Amniotic epithelial cell (primary cell): ENCODE data around the gene PRUNE2.

Experiments used
- DNase-seq: peaks from one replicate; pipeline ENCODE4 v3.0.0-alpha.2; 2010; ENCODE audit warnings: low read depth

Gene PRUNE2

GRCh38 chr9:76732341-76732958 lies 173.5 kb downstream of the PRUNE2 start:
- peak; percentile 20 for DNase-seq

GRCh38 chr9:76730801-76731200 lies 175.1 kb downstream of the PRUNE2 start:
- DNase-seq = peak; percentile 30

- DNase-seq = no peak
Observed at GRCh38 chr9:76729980-76730737, 175.8 kb downstream of the PRUNE2 start.

- DNase-seq = no peak
Observed at GRCh38 chr9:76729116-76729515, 176.8 kb downstream of the PRUNE2 start.

- DNase-seq = no peak
Observed at GRCh38 chr9:76725885-76726284, 180.0 kb downstream of the PRUNE2 start.

GRCh38 chr9:76725011-76725546 lies 180.8 kb downstream of the PRUNE2 start:
- no peak for DNase-seq

GRCh38 chr9:76720245-76720644 lies 185.7 kb downstream of the PRUNE2 start:
- no peak for DNase-seq

DNA sequence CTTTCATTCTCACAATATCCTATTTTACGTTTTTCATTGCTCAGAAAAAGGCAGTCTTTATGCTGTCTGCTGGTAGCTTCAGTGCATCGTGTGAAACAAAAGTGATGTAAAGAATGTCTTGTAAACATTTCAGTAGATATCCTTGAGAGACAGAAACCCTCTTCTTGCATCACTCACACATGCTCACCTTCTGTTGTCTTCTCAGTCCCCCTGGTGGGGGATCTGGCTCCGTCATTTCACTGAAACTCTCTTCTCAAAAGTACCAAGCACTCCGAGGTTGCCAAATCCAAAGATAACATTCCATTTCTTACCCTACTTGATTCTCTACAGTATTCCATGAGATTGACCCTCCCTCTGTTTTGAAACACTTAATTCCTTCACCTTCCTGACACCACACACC lies 187.7 kb downstream of the PRUNE2 start:
- DNase-seq = peak; percentile 27

DNA sequence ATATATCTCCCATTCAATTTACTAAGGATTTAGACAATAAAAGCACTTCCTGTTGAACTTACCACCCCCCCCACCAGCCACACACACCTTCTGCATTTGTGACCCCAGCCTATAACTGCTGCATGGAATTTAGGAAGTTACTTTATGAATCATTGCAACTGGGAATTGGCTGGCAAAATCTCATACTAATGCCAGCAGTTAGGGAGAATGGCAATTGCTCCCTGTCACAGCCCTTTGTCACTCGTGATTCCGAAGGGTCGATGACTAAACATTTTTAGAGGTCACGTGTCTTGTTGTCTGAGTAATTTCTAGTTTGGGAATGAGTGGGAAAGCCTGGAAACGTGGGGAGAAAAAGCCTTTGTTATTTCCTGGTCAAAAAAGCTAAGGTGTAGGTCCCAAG lies 188.3 kb downstream of the PRUNE2 start:
- no peak for DNase-seq

DNA sequence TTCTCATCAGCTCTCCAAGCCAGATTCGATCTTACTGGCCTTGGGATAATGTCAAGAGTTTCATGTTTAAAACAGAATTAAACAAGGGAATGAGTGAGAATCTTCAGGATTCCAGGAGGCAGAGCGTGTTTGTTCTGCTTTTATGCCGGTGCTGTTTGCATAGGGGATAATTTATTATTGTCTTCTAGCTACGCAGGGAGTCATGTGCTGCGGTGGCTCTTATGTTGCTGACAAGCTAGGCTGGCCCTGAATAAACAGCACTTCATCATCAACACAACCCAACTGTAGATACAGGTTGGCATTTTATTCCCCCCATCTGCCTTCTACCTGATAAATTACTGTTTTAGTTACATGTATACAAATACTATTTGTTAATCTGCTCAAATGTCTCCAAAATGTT lies 188.7 kb downstream of the PRUNE2 start:
- DNase-seq = no peak

DNA sequence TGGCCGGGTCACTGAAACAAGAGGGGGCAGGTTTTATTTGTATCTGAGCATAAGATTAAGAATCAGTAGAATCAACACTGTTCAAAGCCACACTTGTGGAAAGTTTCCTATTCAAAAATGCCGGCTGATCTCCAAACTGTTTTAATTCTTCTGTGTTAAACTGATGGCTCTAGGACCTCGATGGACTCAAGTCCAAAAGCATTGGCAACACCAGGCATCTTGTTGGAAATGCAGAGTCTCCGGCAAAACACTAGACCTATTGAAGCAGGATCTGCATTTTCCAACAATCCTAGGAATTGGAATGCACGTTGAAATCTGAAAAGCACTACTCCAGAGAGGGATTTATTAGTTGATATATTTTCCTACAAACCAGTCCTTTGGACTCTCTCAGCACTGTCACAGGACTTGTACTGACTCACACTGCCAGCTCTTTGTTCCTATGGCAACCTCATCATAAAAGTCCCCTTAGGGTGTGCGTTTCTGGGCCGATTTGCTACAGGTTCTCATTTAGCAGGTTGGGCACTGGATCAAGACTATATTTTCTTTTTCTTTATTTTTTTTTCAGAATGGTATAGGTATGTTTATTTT lies 189.7 kb downstream of the PRUNE2 start:
- DNase-seq = no peak

- no peak for DNase-seq
Observed at GRCh38 chr9:76713381-76713780, 192.5 kb downstream of the PRUNE2 start.

- no peak for DNase-seq
Observed at GRCh38 chr9:76709020-76709419, 196.9 kb downstream of the PRUNE2 start.

- no peak for DNase-seq
Observed at GRCh38 chr9:76707510-76707909, 198.4 kb downstream of the PRUNE2 start.

DNA sequence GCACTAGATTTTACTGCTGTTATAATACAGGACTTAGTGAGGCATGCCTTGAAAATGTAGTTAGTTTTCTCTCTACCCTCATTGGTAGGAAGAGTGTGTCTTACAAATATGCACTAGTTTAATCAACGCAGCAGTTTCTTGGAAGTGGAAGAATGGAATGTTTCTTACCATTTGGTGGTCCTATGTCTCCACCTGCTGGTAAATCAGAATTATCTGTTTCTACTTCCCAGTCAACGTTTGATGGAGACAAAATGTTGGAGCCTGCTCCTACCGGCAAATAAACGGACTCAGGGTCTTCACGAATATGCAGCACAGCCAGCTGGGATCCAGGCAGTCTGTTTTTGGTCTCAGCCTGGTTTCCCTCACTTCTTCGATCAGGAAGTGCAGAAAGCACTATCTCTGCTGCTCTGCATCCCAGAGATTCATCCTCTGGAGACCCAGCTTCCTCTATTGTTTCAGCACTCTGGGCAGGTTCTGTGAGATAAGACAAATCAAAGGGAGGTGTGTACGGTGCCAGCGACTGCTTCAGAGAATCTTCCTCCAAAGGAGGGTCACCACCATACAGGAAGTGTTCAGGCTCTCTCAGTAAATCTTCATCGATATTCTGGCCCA lies 201.2 kb downstream of the PRUNE2 start:
- peak; percentile 95 for DNase-seq

GRCh38 chr9:76703270-76703669 lies 202.6 kb downstream of the PRUNE2 start:
- peak; percentile 73 for DNase-seq

- DNase-seq = peak; percentile 87
Observed at GRCh38 chr9:76701441-76702039, 204.4 kb downstream of the PRUNE2 start.

GRCh38 chr9:76700916-76701315 lies 205.0 kb downstream of the PRUNE2 start:
- DNase-seq = no peak

DNA sequence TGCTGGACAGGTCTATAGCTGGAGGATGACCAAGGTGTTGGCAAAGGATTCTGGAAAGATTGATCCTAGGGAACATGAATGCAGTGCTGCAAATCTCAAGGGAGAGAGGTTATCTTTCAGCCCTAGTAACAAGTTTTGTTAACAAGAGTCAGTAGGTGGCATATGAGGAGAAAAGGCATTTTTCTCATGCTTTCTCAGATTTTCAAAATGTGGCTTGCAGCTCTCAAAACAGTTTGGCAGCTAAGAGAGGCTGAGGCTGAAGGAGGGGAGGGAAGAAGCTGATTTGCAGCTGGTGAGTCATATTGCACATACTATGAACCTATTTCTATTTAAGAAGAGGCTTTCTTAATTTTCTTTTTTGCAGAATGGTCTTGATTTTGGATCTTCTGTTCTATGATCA lies 205.9 kb downstream of the PRUNE2 start:
- peak; percentile 78 for DNase-seq

- no peak for DNase-seq
Observed at GRCh38 chr9:76697554-76697953, 208.4 kb downstream of the PRUNE2 start.

GRCh38 chr9:76697081-76697480 lies 208.8 kb downstream of the PRUNE2 start:
- DNase-seq = no peak

DNA sequence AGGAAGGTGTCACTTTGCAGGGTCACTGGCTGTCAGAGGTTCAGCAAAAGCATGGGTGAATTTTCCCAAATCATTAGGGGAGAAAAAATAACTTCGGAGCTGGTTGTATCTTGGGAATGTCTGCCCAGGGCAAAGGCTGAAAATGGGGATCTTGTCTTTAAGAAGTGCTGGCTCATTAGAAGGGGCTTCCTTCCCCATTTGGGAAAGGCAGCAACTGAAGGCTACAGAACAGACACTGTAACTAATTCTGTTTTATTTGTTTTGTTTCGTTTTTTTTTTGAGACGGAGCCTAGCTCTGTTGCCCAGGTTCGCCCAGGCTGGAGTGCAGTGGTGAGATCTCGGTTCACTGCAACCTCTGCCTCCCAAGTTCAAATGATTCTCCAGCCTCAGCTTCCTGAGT lies 212.0 kb downstream of the PRUNE2 start:
- no peak for DNase-seq
